ENCODE measurements around the gene MUCL3. TPM values are rescaled to one million over a fixed set of nuclear protein-coding genes. Genes with fewer than 3 reads are reported as not detected.
"Not testable (repeated sequence)": the region's sequence is repeated elsewhere in the genome, so short reads cannot be mapped to it uniquely, and the experiment has no call there.

MUCL3 gene
- total RNA-seq, 2 experiments from 2014 or later, result not detected

GRCh38 chr6:30902196-30902595 is 38.6 kb upstream of the MUCL3 start:
- not testable (repeated sequence) for H3K36me3 Mint-ChIP-seq; H3K4me3 Mint-ChIP-seq; H3K27ac Mint-ChIP-seq; H3K27me3 Mint-ChIP-seq; DNase-seq; ATAC-seq (ENCODE audit: low read depth); H3K9me3 Mint-ChIP-seq; H3K4me1 Mint-ChIP-seq
- POLR2A ChIA-PET, result interaction anchor here (0.7 to 1.2 kb wide), 2 partner anchors 11 to 531 kb away, joined by 3 to 4 read pairs; partner anchors contain the start of gene VARS2

DNA sequence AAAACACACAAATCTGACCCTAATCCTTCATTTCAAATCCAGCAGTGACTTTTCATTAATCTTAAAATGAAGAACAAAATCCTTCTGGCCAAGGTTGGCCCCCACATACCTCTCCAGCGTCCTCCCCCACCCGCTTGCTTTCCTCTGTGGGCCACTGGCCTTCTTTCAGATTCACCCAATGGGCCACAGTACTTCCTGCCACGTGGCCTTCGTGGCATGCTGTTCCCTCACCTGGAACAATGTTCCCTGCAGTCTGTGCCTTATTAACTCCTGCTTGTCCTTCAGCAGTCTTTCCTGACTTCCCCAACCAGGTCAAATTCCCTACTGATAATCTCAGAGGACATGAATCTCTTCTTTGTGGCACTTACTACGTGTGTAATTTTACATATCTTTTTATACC is 38.1 kb upstream of the MUCL3 start:
- peaks cover 2% of the 10 kb centered on the region for H3K27me3 Mint-ChIP-seq
- no peak for ATAC-seq (ENCODE audit: low read depth)
- POLR2A ChIA-PET, result interaction anchor here (1.2 kb wide), 1 partner anchor 11 kb away, joined by 3 read pairs; the partner anchor contains the start of gene VARS2

DNA sequence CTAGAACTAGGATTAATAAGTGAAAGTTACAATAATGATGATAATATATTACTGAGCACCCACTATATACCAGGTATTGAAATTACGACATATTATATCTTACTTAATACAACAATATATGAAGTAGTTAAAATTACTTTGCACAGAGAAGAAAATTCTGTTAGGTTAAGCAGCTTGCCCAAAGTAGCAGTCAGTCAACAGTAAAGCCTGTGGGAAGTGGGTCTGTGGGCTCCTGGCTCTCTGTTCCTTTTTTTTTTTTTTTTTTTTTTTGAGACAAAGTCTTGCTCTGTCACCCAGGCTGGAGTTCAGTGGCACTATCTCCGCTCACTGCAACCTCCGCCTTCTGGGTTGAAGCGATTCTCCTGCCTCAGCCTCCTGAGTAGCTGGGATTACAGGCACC is 37.5 kb upstream of the MUCL3 start:
- Mint-ChIP-seq H3K4me1 (peaks cover 15% of the 10 kb centered on the region), H3K27me3 (peaks cover 2% of the 10 kb centered on the region), H3K4me3 (no peak overlapping the region), H3K36me3 (peaks cover 6% of the 10 kb centered on the region), H3K9me3 (no peaks in the 10 kb centered on the region), H3K27ac (no peak overlapping the region)
- POLR2A ChIA-PET, result no interaction called here
- DNase-seq (no peak), ATAC-seq (ENCODE audit: low read depth) (no peak)

More for the DNA sequence above, 38.1 kb upstream of the MUCL3 start:
- no peak for DNase-seq
- H3K36me3 Mint-ChIP-seq, result peaks cover 5% of the 10 kb centered on the region
- H3K27ac Mint-ChIP-seq, result peak overlapping the region; percentile 17
- H3K4me1 Mint-ChIP-seq, result peaks cover 12% of the 10 kb centered on the region
- H3K4me3 Mint-ChIP-seq, result no peak overlapping the region
- H3K9me3 Mint-ChIP-seq, result no peaks in the 10 kb centered on the region

GRCh38 chr6:30907290-30907757 is 33.4 kb upstream of the MUCL3 start:
- not testable (repeated sequence) for H3K27ac Mint-ChIP-seq; H3K36me3 Mint-ChIP-seq; ATAC-seq (ENCODE audit: low read depth); H3K27me3 Mint-ChIP-seq; DNase-seq; H3K9me3 Mint-ChIP-seq
- H3K4me3 Mint-ChIP-seq, result peak overlapping the region; percentile 98
- POLR2A ChIA-PET, result interaction anchor here (0.6 to 2.3 kb wide), 5 partner anchors 77 to 693 kb away, joined by 3 to 7 read pairs (median 5); partner anchors contain the start of genes IER3 and MDC1
- H3K4me1 Mint-ChIP-seq, result peaks cover 28% of the 10 kb centered on the region

DNA sequence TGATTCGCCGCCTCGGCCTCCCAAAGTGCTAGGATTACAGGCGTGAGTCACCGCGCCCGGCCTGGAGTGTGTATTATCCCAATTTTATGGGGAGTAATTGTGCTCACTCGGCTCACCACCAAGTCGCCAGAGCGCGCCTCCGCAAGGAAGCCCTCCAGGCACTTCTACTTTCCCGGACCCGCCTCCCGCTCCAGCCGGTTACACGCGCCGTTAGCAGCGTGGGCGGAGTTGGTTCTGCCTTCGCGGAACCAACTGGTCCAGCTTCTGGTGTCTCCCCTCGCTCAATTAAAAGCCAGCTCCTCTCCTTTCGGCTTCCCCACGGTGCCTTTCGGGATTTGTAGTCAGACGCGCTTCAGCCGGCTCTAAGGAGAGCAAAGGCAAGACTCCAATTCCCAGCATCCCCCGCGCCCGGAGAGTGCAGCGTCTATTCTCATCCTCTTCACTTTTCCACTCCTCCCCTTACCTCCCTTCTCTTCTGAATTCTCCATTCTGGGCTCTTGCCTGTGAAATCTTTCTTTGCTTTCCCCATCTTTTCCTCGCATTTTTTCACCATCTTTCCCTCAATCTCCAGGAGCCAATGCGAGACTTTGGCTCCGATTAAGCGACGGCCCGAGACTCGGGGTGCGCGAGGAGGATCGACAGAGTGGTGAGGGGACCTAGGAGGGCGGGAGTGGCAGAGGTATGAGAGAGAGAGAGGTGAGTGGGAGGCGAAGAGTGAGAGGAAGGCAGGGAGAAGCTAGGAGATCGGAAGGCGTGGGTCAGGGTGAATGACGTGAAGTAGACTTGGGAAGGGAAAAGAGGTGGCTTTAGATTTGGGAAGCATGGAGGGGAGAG is 32.8 kb upstream of the MUCL3 start, which contains the start of gene GTF2H4:
GTF2H4 (plus strand) TSS at position 450 of the 834 bp plus-strand sequence.
- DNase-seq (peak; percentile 86), ATAC-seq (ENCODE audit: low read depth) (peak; percentile 97)
- POLR2A ChIA-PET, result interaction anchor here (0.6 to 2.3 kb wide), 6 partner anchors 78 to 694 kb away, joined by 3 to 7 read pairs (median 4); partner anchors contain the start of genes IER3 and MDC1
- Mint-ChIP-seq H3K4me1 (peaks cover 21% of the 10 kb centered on the region), H3K4me3 (peak within 1 kb of the TSS; percentile 98), H3K9me3 (no peaks in the 10 kb centered on the region), H3K27ac (peak within 1 kb of the TSS; percentile 73), H3K36me3 (peaks cover 12% of the 10 kb centered on the region), H3K27me3 (no peaks in the 10 kb centered on the region)

GRCh38 chr6:30908700-30909099 is 32.1 kb upstream of the MUCL3 start:
- POLR2A ChIA-PET, result interaction anchor here (0.6 to 2.3 kb wide), 3 partner anchors 79 to 128 kb away, joined by 3 to 5 read pairs (median 3); no protein-coding TSS in a partner anchor
- Mint-ChIP-seq H3K4me3 (peak overlapping the region; percentile 98), H3K9me3 (no peaks in the 10 kb centered on the region), H3K36me3 (peaks cover 14% of the 10 kb centered on the region), H3K27me3 (no peaks in the 10 kb centered on the region), H3K4me1 (peaks cover 24% of the 10 kb centered on the region), H3K27ac (peak overlapping the region; percentile 73)
- no peak for ATAC-seq (ENCODE audit: low read depth)
- DNase-seq, result no peak

DNA sequence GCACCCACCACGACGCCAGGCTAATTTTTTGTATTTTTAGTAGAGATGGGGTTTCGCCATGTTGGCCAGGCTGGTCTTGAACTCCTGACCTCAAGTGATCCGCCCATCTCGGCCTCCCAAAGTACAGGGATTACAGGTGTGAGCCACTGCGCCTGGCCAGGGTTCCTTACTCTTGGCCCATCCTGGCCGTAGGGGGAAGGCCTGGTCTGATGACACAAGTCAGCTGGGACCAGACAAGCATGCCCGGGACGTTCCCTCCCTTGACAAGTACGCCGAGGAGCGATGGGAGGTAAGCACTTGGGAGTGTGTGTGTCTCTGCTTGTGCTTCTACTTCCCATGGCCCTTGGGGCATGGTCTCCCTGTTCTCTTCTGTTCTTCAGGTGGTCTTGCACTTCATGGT is 30.3 kb upstream of the MUCL3 start:
- H3K9me3 Mint-ChIP-seq; ATAC-seq (ENCODE audit: low read depth); H3K4me3 Mint-ChIP-seq; DNase-seq; H3K27me3 Mint-ChIP-seq; H3K27ac Mint-ChIP-seq; POLR2A ChIA-PET: not testable (repeated sequence)
- Mint-ChIP-seq H3K36me3 (peaks cover 14% of the 10 kb centered on the region), H3K4me1 (peaks cover 26% of the 10 kb centered on the region)

DNA sequence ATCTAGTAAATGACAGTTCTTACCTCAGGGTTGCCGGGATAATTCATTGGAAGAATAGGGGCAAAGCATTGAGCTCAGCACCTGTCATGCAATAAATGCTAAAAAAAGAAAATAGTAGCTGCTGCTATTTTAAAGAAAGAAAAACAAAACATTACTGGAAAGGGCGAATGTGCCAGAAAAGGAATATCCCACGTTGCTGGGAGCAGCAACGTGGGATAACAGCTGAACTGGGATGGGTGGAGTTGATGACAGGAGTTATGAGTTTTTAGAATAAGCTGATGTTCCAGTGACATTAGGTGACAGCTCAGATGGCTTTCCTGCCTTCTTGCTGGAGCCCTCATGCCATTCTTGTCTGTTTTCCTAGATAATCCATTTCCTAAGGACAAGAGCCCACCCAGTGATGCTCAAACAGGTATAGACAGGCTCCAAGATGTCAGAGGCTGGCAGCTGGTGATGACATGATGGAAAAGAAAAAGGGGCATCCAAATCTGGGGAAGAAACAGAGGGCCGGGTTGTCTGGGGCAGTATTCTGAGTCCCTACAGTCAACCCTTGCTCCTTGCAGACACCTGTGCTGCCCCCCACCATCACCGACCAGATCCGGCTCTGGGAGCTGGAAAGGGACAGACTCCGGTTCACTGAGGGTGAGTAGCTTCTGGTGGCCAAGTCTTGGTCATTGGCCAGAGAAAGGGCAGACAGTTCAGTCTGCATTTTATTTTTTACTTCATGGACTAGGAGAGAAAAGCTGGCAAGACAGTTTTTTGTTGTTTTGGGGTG is 27.8 kb upstream of the MUCL3 start:
- no peaks in the 10 kb centered on the region for H3K9me3 Mint-ChIP-seq
- H3K4me3 Mint-ChIP-seq, result peak overlapping the region; percentile 98
- no peaks in the 10 kb centered on the region for H3K27me3 Mint-ChIP-seq
- ATAC-seq (ENCODE audit: low read depth) (no peak), DNase-seq (no peak)
- H3K4me1 Mint-ChIP-seq, result peaks cover 35% of the 10 kb centered on the region
- H3K27ac Mint-ChIP-seq, result peak overlapping the region; percentile 13
- peaks cover 17% of the 10 kb centered on the region for H3K36me3 Mint-ChIP-seq
- POLR2A ChIA-PET, result interaction anchor here (0.8 to 2.9 kb wide), 11 partner anchors 8 to 265 kb away, joined by 3 to 13 read pairs (median 3); no protein-coding TSS in a partner anchor

GRCh38 chr6:30913721-30914075 is 27.1 kb upstream of the MUCL3 start:
- Mint-ChIP-seq H3K36me3 (peaks cover 15% of the 10 kb centered on the region), H3K27me3 (no peaks in the 10 kb centered on the region), H3K4me1 (peaks cover 30% of the 10 kb centered on the region), H3K27ac (peak overlapping the region; percentile 28), H3K9me3 (no peaks in the 10 kb centered on the region), H3K4me3 (peak overlapping the region; percentile 98)
- DNase-seq, result no peak
- no peak for ATAC-seq (ENCODE audit: low read depth)
- POLR2A ChIA-PET, result interaction anchor here (0.7 to 2.9 kb wide), 20 partner anchors 9 to 266 kb away, joined by 3 to 13 read pairs (median 3); partner anchors contain the start of genes CCHCR1, DDR1 and TCF19

DNA sequence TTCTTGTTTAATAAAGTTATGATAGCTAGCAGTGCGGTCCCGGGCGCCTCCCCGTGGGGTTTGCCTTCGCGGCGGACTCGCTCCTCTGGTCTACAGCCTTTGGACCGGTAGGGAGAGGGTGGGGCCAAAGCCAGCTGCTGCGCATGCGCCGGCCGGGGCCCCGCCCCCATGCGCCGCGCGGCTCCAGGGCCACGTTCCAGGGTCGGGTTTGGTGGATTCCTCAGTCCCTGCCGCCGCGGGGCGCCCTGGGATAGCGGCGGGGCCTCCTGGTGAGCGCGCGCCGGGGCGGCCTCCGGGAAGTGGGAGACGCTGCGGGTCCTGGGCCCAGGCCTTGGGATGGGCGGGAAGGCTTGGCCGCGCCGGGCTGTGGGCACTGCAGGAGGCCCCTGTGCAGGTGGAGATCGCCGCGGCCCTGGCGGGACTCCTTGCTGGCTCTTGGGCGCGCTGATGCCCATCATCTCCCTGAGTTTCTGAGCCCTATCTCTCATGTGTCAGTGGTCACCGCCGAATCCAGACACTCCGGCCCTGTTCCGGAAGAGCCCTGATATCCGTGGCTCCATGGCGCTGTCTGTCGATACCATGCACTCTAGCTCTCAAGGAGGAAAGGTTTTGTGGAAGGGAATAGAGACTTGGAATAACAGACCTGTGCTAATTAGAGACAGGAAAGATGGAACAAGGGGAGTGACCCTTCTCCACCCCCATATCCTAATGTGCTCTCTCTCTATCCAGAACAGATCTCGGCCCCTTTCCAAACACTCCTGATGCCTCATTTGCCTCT is 26.5 kb upstream of the MUCL3 start, which contains the start of gene VARS2:
VARS2 (plus strand) TSS at position 163 of the 778 bp plus-strand sequence; CDS start at position 762, 599 bp downstream.
- Mint-ChIP-seq H3K4me1 (peaks cover 25% of the 10 kb centered on the region), H3K27me3 (no peaks in the 10 kb centered on the region), H3K9me3 (no peaks in the 10 kb centered on the region), H3K36me3 (peaks cover 15% of the 10 kb centered on the region), H3K4me3 (peak within 1 kb of the TSS; percentile 98), H3K27ac (peak within 1 kb of the TSS; percentile 90)
- ATAC-seq (ENCODE audit: low read depth) (peak; percentile 95), DNase-seq (peak; percentile 95)
- POLR2A ChIA-PET, result interaction anchor here (0.6 to 2.9 kb wide), 20 partner anchors 9 to 266 kb away, joined by 3 to 13 read pairs (median 4); partner anchors contain the start of genes CCHCR1, DDR1 and TCF19

GRCh38 chr6:30914854-30915590 is 25.8 kb upstream of the MUCL3 start:
- DNase-seq, result peak; percentile 40
- peak overlapping the region; percentile 98 for H3K4me3 Mint-ChIP-seq
- H3K36me3 Mint-ChIP-seq, result peaks cover 15% of the 10 kb centered on the region
- H3K9me3 Mint-ChIP-seq, result no peaks in the 10 kb centered on the region
- peak overlapping the region; percentile 90 for H3K27ac Mint-ChIP-seq
- POLR2A ChIA-PET, result interaction anchor here (0.9 to 2.9 kb wide), 6 partner anchors 10 to 243 kb away, joined by 3 to 13 read pairs (median 4); partner anchors contain the start of genes CCHCR1 and TCF19
- no peak for ATAC-seq (ENCODE audit: low read depth)
- no peaks in the 10 kb centered on the region for H3K27me3 Mint-ChIP-seq
- H3K4me1 Mint-ChIP-seq, result peaks cover 24% of the 10 kb centered on the region
